H9 (cell line): ENCODE data around the gene CHADL. TPM values are rescaled to one million over a fixed set of nuclear protein-coding genes. Genes with fewer than 3 reads are reported as not detected.

Source experiments
- DNase-seq: peaks from one replicate; pipeline ENCODE4 v3.0.0-alpha.2; 2017
- H2AFZ ChIP-seq: one replicate; pipeline ENCODE4 v1.6.1; 2013; ENCODE audit warnings: mild to moderate bottlenecking, low read length, control low read depth, moderate library complexity
- H2AK5ac ChIP-seq: 2 replicates; pipeline ENCODE4 v1.6.1; 2013; ENCODE audit warnings: low read length, control low read depth, mixed read lengths; ENCODE audit not compliant: insufficient read length
- H2BK120ac ChIP-seq: one replicate; pipeline ENCODE4 v1.6.1; 2013; ENCODE audit warnings: low read depth, mild to moderate bottlenecking, low read length, control low read depth, inconsistent platforms; ENCODE audit not compliant: poor library complexity, severe bottlenecking
- H2BK12ac ChIP-seq: 2 replicates; pipeline ENCODE4 v1.6.1; 2013; ENCODE audit warnings: low read length, control low read depth, mixed read lengths, low read depth; ENCODE audit not compliant: insufficient read length
- H2BK15ac ChIP-seq: 2 replicates; pipeline ENCODE4 v1.6.1; 2013; ENCODE audit warnings: low read depth, low read length, control low read depth
- H2BK20ac ChIP-seq: one replicate; pipeline ENCODE4 v1.6.1; 2013; ENCODE audit warnings: low read depth, mild to moderate bottlenecking, low read length, control low read depth, inconsistent platforms; ENCODE audit not compliant: poor library complexity, severe bottlenecking
- H2BK5ac ChIP-seq: 2 replicates; pipeline ENCODE4 v1.6.1; 2013; ENCODE audit warnings: low read length, control low read depth, mixed read lengths; ENCODE audit not compliant: insufficient read length
- H3K14ac ChIP-seq: 2 replicates; pipeline ENCODE4 v1.6.1; 2013; ENCODE audit warnings: low read length, control low read depth; ENCODE audit not compliant: insufficient read depth
- H3K18ac ChIP-seq: 2 replicates; pipeline ENCODE4 v1.6.1; 2013; ENCODE audit warnings: low read depth, mild to moderate bottlenecking, mixed read lengths, low read length, control low read depth; ENCODE audit not compliant: insufficient read length
- H3K23ac ChIP-seq: 2 replicates; pipeline ENCODE4 v1.6.1; 2013; ENCODE audit warnings: low read length, control low read depth, mixed read lengths, low read depth; ENCODE audit not compliant: insufficient read length
- H3K23me2 ChIP-seq: 2 replicates; pipeline ENCODE4 v1.6.1; 2013; ENCODE audit warnings: low read depth, mild to moderate bottlenecking, mixed read lengths, low read length, control low read depth; ENCODE audit not compliant: insufficient read length, poor library complexity, severe bottlenecking
- H3K27ac ChIP-seq: 2 replicates; pipeline ENCODE4 v1.5.1; 2013; ENCODE audit warnings: low read length, control low read depth, mixed read lengths, low read depth; ENCODE audit not compliant: insufficient read length
- H3K27me3 ChIP-seq: 2 replicates; pipeline ENCODE4 v1.6.1; 2013; ENCODE audit warnings: low read length, control low read depth, inconsistent platforms; ENCODE audit not compliant: insufficient read depth
- H3K4ac ChIP-seq: 2 replicates; pipeline ENCODE4 v1.6.1; 2013; ENCODE audit warnings: low read depth, mild to moderate bottlenecking, control low read depth, inconsistent platforms, low read length, moderate library complexity
- H3K4me1 ChIP-seq: 2 replicates; pipeline ENCODE4 v1.6.1; 2013; ENCODE audit warnings: low read length, control low read depth, inconsistent platforms; ENCODE audit not compliant: insufficient read depth
- H3K4me2 ChIP-seq: 2 replicates; pipeline ENCODE4 v1.6.1; 2013; ENCODE audit warnings: low read length, control low read depth, mixed read lengths; ENCODE audit not compliant: insufficient read length, insufficient read depth
- H3K56ac ChIP-seq: 2 replicates; pipeline ENCODE4 v1.6.1; 2013; ENCODE audit warnings: low read depth, mild to moderate bottlenecking, mixed read lengths, low read length, control low read depth; ENCODE audit not compliant: insufficient read length
- H3K79me1 ChIP-seq: 2 replicates; pipeline ENCODE4 v1.6.1; 2013; ENCODE audit warnings: low read depth, mild to moderate bottlenecking, moderate library complexity, low read length, control low read depth, inconsistent platforms; ENCODE audit not compliant: insufficient read depth, poor library complexity, severe bottlenecking
- H3K79me2 ChIP-seq: 2 replicates; pipeline ENCODE4 v1.6.1; 2013; ENCODE audit warnings: low read length, control low read depth, inconsistent platforms; ENCODE audit not compliant: insufficient read depth
- H3K9ac ChIP-seq: 2 replicates; pipeline ENCODE4 v1.6.1; 2013; ENCODE audit warnings: low read length, control low read depth, mixed read lengths; ENCODE audit not compliant: insufficient read length; ENCODE audit errors: extremely low read depth
- H3K9me3 ChIP-seq: one replicate; pipeline ENCODE4 v1.6.1; 2013; ENCODE audit warnings: low read depth, low read length, inconsistent platforms; ENCODE audit not compliant: control insufficient read depth
- H3T11ph ChIP-seq: one replicate; pipeline ENCODE4 v1.6.1; 2013; ENCODE audit warnings: mild to moderate bottlenecking, low read length, control low read depth, inconsistent platforms
- H4K20me1 ChIP-seq: one replicate; pipeline ENCODE4 v1.6.1; 2013; ENCODE audit not compliant: control insufficient read depth, insufficient read length, insufficient read depth
- H4K5ac ChIP-seq: 2 replicates; pipeline ENCODE4 v1.6.1; 2013; ENCODE audit warnings: low read depth, mild to moderate bottlenecking, mixed read lengths, low read length, control low read depth; ENCODE audit not compliant: insufficient read length
- H4K8ac ChIP-seq: replicated peaks from 2 replicates; pipeline ENCODE4 v1.6.1; 2013; ENCODE audit warnings: low read length, control low read depth, mixed read lengths, low read depth; ENCODE audit not compliant: insufficient read length
- H4K91ac ChIP-seq: 2 replicates; pipeline ENCODE4 v1.6.1; 2013; ENCODE audit warnings: low read depth, mild to moderate bottlenecking, moderate library complexity, mixed read lengths, low read length, control low read depth; ENCODE audit not compliant: insufficient read length
- H3K27ac Mint-ChIP-seq, 3 experiments: 2 replicates in 2 of 3; 3 replicates in 1 of 3; pipeline ENCODE4 v1.8.0; 2020 to 2021; ENCODE audit warnings: mixed read lengths in 3 of 3, mild to moderate bottlenecking in 1 of 3, moderate library complexity in 1 of 3
- H3K27me3 Mint-ChIP-seq: 2 replicates; pipeline ENCODE4 v1.8.0; 2021; ENCODE audit warnings: low read depth, mild to moderate bottlenecking, moderate library complexity, mixed read lengths
- H3K36me3 Mint-ChIP-seq, 3 experiments: 2 replicates in 2 of 3; 3 replicates in 1 of 3; pipeline ENCODE4 v1.8.0; 2020 to 2021; ENCODE audit warnings: low read depth in 3 of 3, mixed read lengths in 3 of 3; ENCODE audit not compliant: insufficient read depth in 1 of 3
- H3K4me1 Mint-ChIP-seq, 2 experiments: 2 replicates each; pipeline ENCODE4 v1.8.0; 2020; ENCODE audit warnings: mixed read lengths in 2 of 2
- H3K4me3 Mint-ChIP-seq, 2 experiments: 2 replicates in 1 of 2; 3 replicates in 1 of 2; pipeline ENCODE4 v1.8.0; 2020 to 2021; ENCODE audit warnings: mild to moderate bottlenecking in 2 of 2, mixed read lengths in 2 of 2, moderate library complexity in 1 of 2
- H3K9me3 Mint-ChIP-seq, 2 experiments: 2 replicates in 1 of 2; 3 replicates in 1 of 2; pipeline ENCODE4 v1.8.0; 2020; ENCODE audit warnings: mild to moderate bottlenecking in 2 of 2, mixed read lengths in 2 of 2, moderate library complexity in 1 of 2
- CTCF ChIP-seq: fragments of 200-600 bp; sonication (generic); conservative IDR thresholded peaks from 3 replicates; pipeline ENCODE4 v1.8.0; 2021; ENCODE audit warnings: antibody characterized with exemption, mild to moderate bottlenecking
- WGBS: extraction: QIAGEN DNeasy Blood & Tissue Kit; methylation state at CpG from one replicate; pipeline ENCODE4 v1.1.7; 2013; ENCODE audit warnings: missing lambda C conversion rate, low lambda C conversion rate, mixed read lengths; ENCODE audit not compliant: insufficient read length; ENCODE audit errors: extremely low coverage; 5-methylcytosine and 5-hydroxymethylcytosine counted together
- total RNA-seq: library from RNA; stranded (reverse); gene quantifications from 2 replicates; pipeline ENCODE4 v1.2.1, GENCODE V29; 2021

Gene CHADL
- total RNA-seq, 1 experiment from 2014 or later, result 1.6 TPM

- H3K79me1 ChIP-seq, result no peaks in the 10 kb centered on the region
- H3T11ph ChIP-seq, result no peak overlapping the region
- H3K27ac ChIP-seq, result no peak overlapping the region
- no peak overlapping the region for H2AK5ac ChIP-seq
- no CpG with 5 or more reads among the region's 7 CpGs for WGBS
- no peak overlapping the region for H4K91ac ChIP-seq
- Mint-ChIP-seq H3K36me3 (peaks cover 17 to 79% (median 74%) of the 10 kb centered on the region in 3 experiments; a peak in 6 of 7 replicates), H3K9me3 (no peaks in the 10 kb centered on the region), H3K4me1 (no peaks in the 10 kb centered on the region), H3K27ac (no peak overlapping the region), H3K27me3 (no peaks in the 10 kb centered on the region), H3K4me3 (no peak overlapping the region)
- no peak overlapping the region for H3K14ac ChIP-seq
- H3K23me2 ChIP-seq, result no peaks in the 10 kb centered on the region
- no peak overlapping the region for H4K8ac ChIP-seq
- no peak overlapping the region for H3K4ac ChIP-seq
- H3K4me2 ChIP-seq, result no peak overlapping the region
- no peak overlapping the region for H2AFZ ChIP-seq
- DNase-seq, result no peak
- H3K27me3 ChIP-seq, result no peaks in the 10 kb centered on the region
- no peak overlapping the region for H4K5ac ChIP-seq
- no peaks in the 10 kb centered on the region for H3K79me2 ChIP-seq
- H3K56ac ChIP-seq, result no peak overlapping the region
- no peaks in the 10 kb centered on the region for H4K20me1 ChIP-seq
- H3K9ac ChIP-seq, result no peak overlapping the region
- H2BK5ac ChIP-seq, result no peak overlapping the region
- no peak overlapping the region for H2BK15ac ChIP-seq
- no peak for TF ChIP-seq CTCF
- no peak overlapping the region for H3K23ac ChIP-seq
- no peak overlapping the region for H2BK20ac ChIP-seq
- H3K18ac ChIP-seq, result no peak overlapping the region
- no peak overlapping the region for H2BK120ac ChIP-seq
- no peaks in the 10 kb centered on the region for H3K4me1 ChIP-seq
- H2BK12ac ChIP-seq, result no peak overlapping the region
- H3K9me3 ChIP-seq, result no peaks in the 10 kb centered on the region
Observed at GRCh38 chr22:41223535-41223934, 17.2 kb downstream of the CHADL start.
